ENCODE results near the gene GRAMD1A.
"Not testable (repeated sequence)": the region's sequence is repeated elsewhere in the genome, so short reads cannot be mapped to it uniquely, and the experiment has no call there.

The GRAMD1A gene

GRCh38 chr19:35002037-35002535 is 2.0 kb downstream of the GRAMD1A start:
- in situ Hi-C loops (cut with MboI; ENCODE audit: low sequenced_read_pairs) = no loop called here
- Histone ChIP-seq H3K9me3 (no peaks in the 10 kb centered on the region), H3K27me3 (ENCODE audit: low read depth) (no peaks in the 10 kb centered on the region), H3K4me3 (peak overlapping the region; percentile 68), H3K4me1 (peaks cover 17% of the 10 kb centered on the region), H3K36me3 (replicated peaks) (peaks cover 45% of the 10 kb centered on the region)
- DNase-seq (ENCODE audit: low spot score in 2 of 2) = no peak

- in situ Hi-C loops (cut with MboI; ENCODE audit: low sequenced_read_pairs) = no loop called here
- DNase-seq (ENCODE audit: low spot score in 2 of 2) = no peak
- Histone ChIP-seq H3K36me3 (replicated peaks) (peaks cover 54% of the 10 kb centered on the region), H3K9me3 (no peaks in the 10 kb centered on the region), H3K27me3 (ENCODE audit: low read depth) (no peaks in the 10 kb centered on the region), H3K4me3 (no peak overlapping the region), H3K4me1 (peaks cover 11% of the 10 kb centered on the region)
Measured at GRCh38 chr19:35004517-35005255, 4.6 kb downstream of the GRAMD1A start.

- Histone ChIP-seq H3K9me3 (no peaks in the 10 kb centered on the region), H3K4me1 (peaks cover 11% of the 10 kb centered on the region; the same call in 1 of the 2 replicates), H3K36me3 (replicated peaks) (peaks cover 62% of the 10 kb centered on the region), H3K27me3 (ENCODE audit: low read depth) (no peaks in the 10 kb centered on the region), H3K4me3 (no peak overlapping the region)
- DNase-seq (ENCODE audit: low spot score in 2 of 2) = no peak
- in situ Hi-C loops (cut with MboI; ENCODE audit: low sequenced_read_pairs) = no loop called here
Measured at GRCh38 chr19:35005256-35005977, 5.3 kb downstream of the GRAMD1A start.

- in situ Hi-C loops (cut with MboI; ENCODE audit: low sequenced_read_pairs); DNase-seq (ENCODE audit: low spot score in 2 of 2); H3K4me3 ChIP-seq; H3K27me3 ChIP-seq (ENCODE audit: low read depth); H3K9me3 ChIP-seq: not testable (repeated sequence)
- Histone ChIP-seq H3K4me1 (peaks cover 11% of the 10 kb centered on the region; the same call in 1 of the 2 replicates), H3K36me3 (replicated peaks) (peaks cover 65% of the 10 kb centered on the region)
Measured at GRCh38 chr19:35006007-35006341, 5.9 kb downstream of the GRAMD1A start.

GRCh38 chr19:35006342-35006998 is 6.3 kb downstream of the GRAMD1A start:
- in situ Hi-C loops (cut with MboI; ENCODE audit: low sequenced_read_pairs) = no loop called here
- DNase-seq (ENCODE audit: low spot score in 2 of 2) = no peak
- H3K4me1 ChIP-seq = peaks cover 10% of the 10 kb centered on the region; the same call in 1 of the 2 replicates
- peaks cover 69% of the 10 kb centered on the region for H3K36me3 ChIP-seq (replicated peaks)
- H3K4me3 ChIP-seq = no peak overlapping the region
- H3K9me3 ChIP-seq = no peaks in the 10 kb centered on the region
- H3K27me3 ChIP-seq (ENCODE audit: low read depth) = no peaks in the 10 kb centered on the region

- Histone ChIP-seq H3K36me3 (replicated peaks) (peaks cover 70% of the 10 kb centered on the region), H3K4me1 (peaks cover 5% of the 10 kb centered on the region; the same call in 1 of the 2 replicates), H3K4me3 (no peak overlapping the region), H3K27me3 (ENCODE audit: low read depth) (no peaks in the 10 kb centered on the region), H3K9me3 (no peaks in the 10 kb centered on the region)
- no peak for DNase-seq (ENCODE audit: low spot score in 2 of 2)
- in situ Hi-C loops (cut with MboI; ENCODE audit: low sequenced_read_pairs) = no loop called here
Measured at GRCh38 chr19:35006999-35007365, 6.9 kb downstream of the GRAMD1A start.

- in situ Hi-C loops (cut with MboI; ENCODE audit: low sequenced_read_pairs); H3K4me3 ChIP-seq: not testable (repeated sequence)
Measured at GRCh38 chr19:35007427-35007826, 7.3 kb downstream of the GRAMD1A start.

GRCh38 chr19:35008891-35009341 is 8.8 kb downstream of the GRAMD1A start:
- no peaks in the 10 kb centered on the region for H3K9me3 ChIP-seq
- H3K4me1 ChIP-seq = no peaks in the 10 kb centered on the region
- no peak overlapping the region for H3K4me3 ChIP-seq
- peaks cover 73% of the 10 kb centered on the region for H3K36me3 ChIP-seq (replicated peaks)
- DNase-seq (ENCODE audit: low spot score in 2 of 2) = no peak
- H3K27me3 ChIP-seq (ENCODE audit: low read depth) = no peaks in the 10 kb centered on the region
- in situ Hi-C loops (cut with MboI; ENCODE audit: low sequenced_read_pairs) = no loop called here

More at GRCh38 chr19:35007427-35007826, 7.3 kb downstream of the GRAMD1A start:
- H3K36me3 ChIP-seq (replicated peaks) = peaks cover 71% of the 10 kb centered on the region
- not testable (repeated sequence) for H3K9me3 ChIP-seq; H3K27me3 ChIP-seq (ENCODE audit: low read depth); H3K4me1 ChIP-seq; DNase-seq (ENCODE audit: low spot score in 2 of 2)

- H3K36me3 ChIP-seq (replicated peaks) = peaks cover 73% of the 10 kb centered on the region
- in situ Hi-C loops (cut with MboI; ENCODE audit: low sequenced_read_pairs) = no loop called here
- H3K4me1 ChIP-seq = no peaks in the 10 kb centered on the region
- no peaks in the 10 kb centered on the region for H3K9me3 ChIP-seq
- H3K27me3 ChIP-seq (ENCODE audit: low read depth) = no peaks in the 10 kb centered on the region
- H3K4me3 ChIP-seq = no peak overlapping the region
- DNase-seq (ENCODE audit: low spot score in 2 of 2) = no peak
Measured at GRCh38 chr19:35009424-35010415, 9.6 kb downstream of the GRAMD1A start.

- DNase-seq (ENCODE audit: low spot score in 2 of 2) = no peak
- Histone ChIP-seq H3K4me3 (no peak overlapping the region), H3K9me3 (no peaks in the 10 kb centered on the region), H3K36me3 (replicated peaks) (peaks cover 77% of the 10 kb centered on the region), H3K4me1 (no peaks in the 10 kb centered on the region), H3K27me3 (ENCODE audit: low read depth) (no peaks in the 10 kb centered on the region)
- in situ Hi-C loops (cut with MboI; ENCODE audit: low sequenced_read_pairs) = no loop called here
Measured at GRCh38 chr19:35011091-35011689, 11.1 kb downstream of the GRAMD1A start.

- Histone ChIP-seq H3K36me3 (replicated peaks) (peaks cover 76% of the 10 kb centered on the region), H3K27me3 (ENCODE audit: low read depth) (no peaks in the 10 kb centered on the region), H3K4me1 (no peaks in the 10 kb centered on the region), H3K9me3 (no peaks in the 10 kb centered on the region), H3K4me3 (no peak overlapping the region)
- DNase-seq (ENCODE audit: low spot score in 2 of 2) = no peak
- in situ Hi-C loops (cut with MboI; ENCODE audit: low sequenced_read_pairs) = no loop called here
Measured at GRCh38 chr19:35011737-35012682, 11.9 kb downstream of the GRAMD1A start.
